IMR-90 (cell line): ENCODE results near the gene NUCB2. TPM values are rescaled to one million over a fixed set of nuclear protein-coding genes. Genes with fewer than 3 reads are reported as not detected.
"Not testable (repeated sequence)": the region's sequence is repeated elsewhere in the genome, so short reads cannot be mapped to it uniquely, and the experiment has no call there.

ENCODE experiments used
- ATAC-seq: fragments of 200-7000 bp; cut with Tn5 transposase; 2 replicates; pipeline ENCODE4 v1.9.1; 2020; ENCODE audit warnings: low read depth, mild to moderate bottlenecking, moderate library complexity
- BruUV-seq: library from RNA; stranded (reverse); fragments of 400-500 nt; replicated peaks from 2 replicates; lab custom pipeline; 2021; lab: Mats Ljungman, UMichigan
- CTCF ChIA-PET: fragments of 300-600 bp; formaldehyde crosslinking; extraction: SDS; loops from one replicate; lab custom pipeline; 2021; ENCODE audit warnings: antibody characterized with exemption; lab: Yijun Ruan, JAX
- POLR2A ChIA-PET: fragments of 300-600 bp; sonication (Branson Sonifier 250); formaldehyde crosslinking; loops from one replicate; lab custom pipeline; 2022; ENCODE audit warnings: antibody characterized with exemption; ENCODE audit not compliant: unreplicated experiment; lab: Charles Lee
- DNase-seq: peaks from one replicate; pipeline ENCODE4 v3.0.0; 2013
- H2AFZ ChIP-seq: replicated peaks from 2 replicates; pipeline ENCODE3; 2013; ENCODE audit warnings: low read length, mild to moderate bottlenecking; ENCODE audit not compliant: poor library complexity
- H2AK5ac ChIP-seq: 2 replicates; pipeline ENCODE4 v1.6.1; 2013; ENCODE audit warnings: low read depth, low read length, inconsistent platforms
- H2AK9ac ChIP-seq: replicated peaks from 2 replicates; pipeline ENCODE3; 2013; ENCODE audit warnings: mild to moderate bottlenecking, low read depth, low read length, moderate library complexity; ENCODE audit not compliant: poor library complexity
- H2BK120ac ChIP-seq: 2 replicates; pipeline ENCODE4 v1.6.1; 2013; ENCODE audit warnings: low read depth, low read length, inconsistent platforms
- H2BK15ac ChIP-seq: 3 replicates; pipeline ENCODE4 v1.6.1; 2013; ENCODE audit warnings: low read depth, low read length, inconsistent platforms
- H2BK20ac ChIP-seq: 2 replicates; pipeline ENCODE4 v1.6.1; 2013; ENCODE audit warnings: low read depth, mild to moderate bottlenecking, inconsistent platforms, low read length, moderate library complexity
- H2BK5ac ChIP-seq: 2 replicates; pipeline ENCODE4 v1.6.1; 2013; ENCODE audit warnings: mild to moderate bottlenecking, low read depth, low read length, inconsistent platforms; ENCODE audit not compliant: poor library complexity, severe bottlenecking
- H3K14ac ChIP-seq: replicated peaks from 2 replicates; pipeline ENCODE4 v1.6.1; 2013; ENCODE audit warnings: low read depth, low read length, inconsistent platforms
- H3K18ac ChIP-seq: 2 replicates; pipeline ENCODE4 v1.6.1; 2013; ENCODE audit warnings: low read depth, low read length, control low read depth
- H3K23ac ChIP-seq: 2 replicates; pipeline ENCODE4 v1.6.1; 2013; ENCODE audit warnings: low read depth, low read length, inconsistent platforms
- H3K27ac ChIP-seq: 2 replicates; pipeline ENCODE4 v1.5.1; 2013; ENCODE audit warnings: mild to moderate bottlenecking, control low read depth, low read length; ENCODE audit not compliant: insufficient read depth
- H3K27me3 ChIP-seq: 2 replicates; pipeline ENCODE4 v1.6.1; 2013; ENCODE audit warnings: low read length; ENCODE audit not compliant: control insufficient read depth, insufficient read depth
- H3K36me3 ChIP-seq: 2 replicates; pipeline ENCODE4 v1.6.1; 2013; ENCODE audit warnings: low read length, mixed read lengths; ENCODE audit not compliant: control insufficient read depth, insufficient read depth
- H3K4ac ChIP-seq: 2 replicates; pipeline ENCODE4 v1.6.1; 2013; ENCODE audit warnings: low read depth, low read length, inconsistent platforms
- H3K4me1 ChIP-seq: 2 replicates; pipeline ENCODE4 v1.6.1; 2013; ENCODE audit warnings: low read length, mixed read lengths; ENCODE audit not compliant: control insufficient read depth, insufficient read depth
- H3K4me2 ChIP-seq: 2 replicates; pipeline ENCODE4 v1.6.1; 2013; ENCODE audit warnings: low read depth, mild to moderate bottlenecking, control low read depth, low read length, moderate library complexity
- H3K4me3 ChIP-seq: 2 replicates; pipeline ENCODE4 v1.5.1; 2013; ENCODE audit warnings: low read depth, mild to moderate bottlenecking, control low read depth, low read length, moderate library complexity; ENCODE audit not compliant: insufficient read depth
- H3K56ac ChIP-seq: 2 replicates; pipeline ENCODE4 v1.6.1; 2013; ENCODE audit warnings: low read length, inconsistent platforms; ENCODE audit not compliant: insufficient read depth; ENCODE audit errors: extremely low read depth
- H3K79me1 ChIP-seq, 2 experiments: 2 replicates each; pipeline ENCODE4 v1.6.1; 2013; ENCODE audit warnings: low read length in 2 of 2, inconsistent platforms in 1 of 2, low read depth in 1 of 2
- H3K9ac ChIP-seq: 2 replicates; pipeline ENCODE4 v1.6.1; 2013; ENCODE audit warnings: low read depth, low read length, control low read depth
- H3K9me1 ChIP-seq: 2 replicates; pipeline ENCODE4 v1.6.1; 2013; ENCODE audit warnings: low read length, inconsistent platforms; ENCODE audit not compliant: insufficient read depth
- H3K9me3 ChIP-seq: 2 replicates; pipeline ENCODE4 v1.6.1; 2013; ENCODE audit warnings: low read length; ENCODE audit not compliant: control insufficient read depth, insufficient read depth
- H4K20me1 ChIP-seq: 2 replicates; pipeline ENCODE4 v1.6.1; 2013; ENCODE audit warnings: low read length, inconsistent platforms; ENCODE audit not compliant: insufficient read depth
- H4K5ac ChIP-seq: 2 replicates; pipeline ENCODE4 v1.6.1; 2013; ENCODE audit warnings: mild to moderate bottlenecking, low read depth, low read length, control low read depth
- H4K8ac ChIP-seq, 2 experiments: 2 replicates each; pipeline ENCODE4 v1.6.1; 2013; ENCODE audit warnings: low read depth in 2 of 2, low read length in 2 of 2, control low read depth in 1 of 2, inconsistent platforms in 1 of 2
- H4K91ac ChIP-seq: 2 replicates; pipeline ENCODE4 v1.6.1; 2013; ENCODE audit warnings: low read depth, low read length, inconsistent platforms; ENCODE audit not compliant: insufficient read depth
- BHLHE40 ChIP-seq: fragments of 150-350 bp; IDR thresholded peaks from 2 replicates; pipeline ENCODE4 v1.6.1; 2016; ENCODE audit warnings: mild to moderate bottlenecking, low read depth, low read length
- CEBPB ChIP-seq: IDR thresholded peaks from 2 replicates; pipeline ENCODE4 v1.6.1; 2012; ENCODE audit warnings: low read depth, low read length, improper control_type of control experiment
- MXI1 ChIP-seq: IDR thresholded peaks from 2 replicates; pipeline ENCODE4 v1.6.1; 2012; ENCODE audit warnings: low read depth, mild to moderate bottlenecking, low read length, moderate library complexity, borderline replicate concordance
- NFE2L2 ChIP-seq: fragments of 150-350 bp; IDR thresholded peaks from 2 replicates; pipeline ENCODE4 v1.6.1; 2016; ENCODE audit warnings: low read depth, mild to moderate bottlenecking, low read length
- RAD21 ChIP-seq: IDR thresholded peaks from 2 replicates; pipeline ENCODE4 v1.6.1; 2012; ENCODE audit warnings: low read length, improper control_type of control experiment
- RFX5 ChIP-seq: IDR thresholded peaks from 2 replicates; pipeline ENCODE4 v1.8.0; 2012; ENCODE audit warnings: low read depth, mild to moderate bottlenecking, low read length, moderate library complexity
- WGBS, 2 experiments: methylation state at CpG; one replicate each; pipeline versions ENCODE4 v1.1.5 to v1.1.7; 2013; ENCODE audit warnings: missing lambda C conversion rate in 2 of 2; ENCODE audit not compliant: insufficient read length in 1 of 2; ENCODE audit errors: extremely low coverage in 2 of 2; 5-methylcytosine and 5-hydroxymethylcytosine counted together
- dilution Hi-C: fragments of 300-500 bp; cut with HindIII; formaldehyde crosslinking; loops from one replicate; pipeline ENCODE4 v1.14.3; 2018; ENCODE audit warnings: low sequenced_read_pairs; ENCODE audit not compliant: unreplicated experiment
- in situ Hi-C: fragments of 300-500 bp; cut with MboI; formaldehyde crosslinking; loops from 3 replicates; pipeline ENCODE4 v1.14.3; 2019; ENCODE audit warnings: low sequenced_read_pairs, inconsistent platforms, mixed read lengths
- intact Hi-C: fragments of 100-400 bp; cut with micrococcal nuclease; formaldehyde crosslinking; loops from 2 replicates; pipeline ENCODE4 v1.10.0; 2022
- polyA plus RNA-seq, 3 experiments: library from polyadenylated mRNA; depleted of rRNA; stranded (reverse); fragments of >200 nt; gene quantifications; 2 replicates each; pipeline ENCODE4 v1.2.3, GENCODE V29; 2012; ENCODE audit warnings: low replicate concordance in 1 of 3
- total RNA-seq: library from RNA; depleted of rRNA; stranded (reverse); fragments of >200 nt; gene quantifications from 2 replicates; pipeline ENCODE4 v1.2.3, GENCODE V29; 2012
- TF ChIP-seq, protein P1 (sequence below): fragments of 150-350 bp; IDR thresholded peaks from 2 replicates; pipeline ENCODE4 v1.6.1; 2017; ENCODE audit warnings: mild to moderate bottlenecking, antibody characterized with exemption, low read length, low read depth
- TF ChIP-seq, protein P2 (sequence below): fragments of 150-350 bp; IDR thresholded peaks from 2 replicates; pipeline ENCODE4 v1.6.1; 2016; ENCODE audit warnings: low read depth, mild to moderate bottlenecking, low read length, moderate library complexity, borderline replicate concordance

Gene NUCB2
- total and polyA plus RNA-seq, 2 of the 4 experiments (the other 2 are of a cell fraction) = 52.7 to 55.4 TPM

DNA sequence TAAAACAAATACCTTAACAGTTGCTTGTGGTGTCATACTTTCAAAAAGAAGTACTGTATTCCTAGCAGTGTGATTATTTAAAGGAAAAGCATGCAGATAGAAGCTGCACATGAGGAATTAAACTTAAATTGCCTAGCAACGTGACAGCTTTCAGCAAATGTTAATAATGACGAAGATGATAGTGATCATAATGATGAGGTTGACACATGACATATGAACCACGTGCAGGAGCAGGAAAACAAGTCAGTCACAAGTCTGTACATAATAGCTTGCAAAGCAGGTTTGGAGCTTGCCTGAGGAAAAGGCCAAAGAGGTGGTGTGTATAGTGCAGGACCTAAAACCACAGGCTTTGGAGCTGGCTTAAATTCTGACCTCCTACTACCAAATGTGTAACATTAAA lies 38.2 kb upstream of the NUCB2 start:
- Histone ChIP-seq H3K23ac (no peak overlapping the region), H3K27ac (no peak overlapping the region), H3K14ac (no peak overlapping the region), H4K20me1 (no peaks in the 10 kb centered on the region), H4K5ac (no peak overlapping the region), H2BK5ac (no peak overlapping the region), H2AK5ac (no peak overlapping the region), H3K4me3 (no peak overlapping the region), H3K4me1 (no peaks in the 10 kb centered on the region), H3K9ac (no peak overlapping the region), H4K91ac (no peak overlapping the region), H2BK120ac (no peak overlapping the region), H3K79me1 (no peaks in the 10 kb centered on the region), H2AFZ (no peak overlapping the region), H4K8ac (no peak overlapping the region), H2AK9ac (no peak overlapping the region), H3K27me3 (no peaks in the 10 kb centered on the region), H3K36me3 (no peaks in the 10 kb centered on the region), H3K9me1 (no peaks in the 10 kb centered on the region), H2BK20ac (no peak overlapping the region), H3K4me2 (no peak overlapping the region), H3K9me3 (no peaks in the 10 kb centered on the region), H3K56ac (no peak overlapping the region), H2BK15ac (no peak overlapping the region), H3K18ac (no peak overlapping the region), H3K4ac (no peak overlapping the region)
- dilution Hi-C loops (no loop called here), in situ Hi-C loops (loop anchor here (10.0 kb wide), 1 partner anchor 266 kb away; no protein-coding TSS in a partner anchor), intact Hi-C loops (no loop called here)
- no peak for DNase-seq
- BruUV-seq = no TSS peak
- TF ChIP-seq BHLHE40 (no peak), RFX5 (no peak), NFE2L2 (no peak), RAD21 (no peak), MXI1 (no peak), CEBPB (no peak)
- TF ChIP-seq, protein P1, sequence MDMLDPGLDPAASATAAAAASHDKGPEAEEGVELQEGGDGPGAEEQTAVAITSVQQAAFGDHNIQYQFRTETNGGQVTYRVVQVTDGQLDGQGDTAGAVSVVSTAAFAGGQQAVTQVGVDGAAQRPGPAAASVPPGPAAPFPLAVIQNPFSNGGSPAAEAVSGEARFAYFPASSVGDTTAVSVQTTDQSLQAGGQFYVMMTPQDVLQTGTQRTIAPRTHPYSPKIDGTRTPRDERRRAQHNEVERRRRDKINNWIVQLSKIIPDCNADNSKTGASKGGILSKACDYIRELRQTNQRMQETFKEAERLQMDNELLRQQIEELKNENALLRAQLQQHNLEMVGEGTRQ = no peak
- TF ChIP-seq, protein P2, sequence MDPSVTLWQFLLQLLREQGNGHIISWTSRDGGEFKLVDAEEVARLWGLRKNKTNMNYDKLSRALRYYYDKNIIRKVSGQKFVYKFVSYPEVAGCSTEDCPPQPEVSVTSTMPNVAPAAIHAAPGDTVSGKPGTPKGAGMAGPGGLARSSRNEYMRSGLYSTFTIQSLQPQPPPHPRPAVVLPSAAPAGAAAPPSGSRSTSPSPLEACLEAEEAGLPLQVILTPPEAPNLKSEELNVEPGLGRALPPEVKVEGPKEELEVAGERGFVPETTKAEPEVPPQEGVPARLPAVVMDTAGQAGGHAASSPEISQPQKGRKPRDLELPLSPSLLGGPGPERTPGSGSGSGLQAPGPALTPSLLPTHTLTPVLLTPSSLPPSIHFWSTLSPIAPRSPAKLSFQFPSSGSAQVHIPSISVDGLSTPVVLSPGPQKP = no peak
- ChIA-PET CTCF (no interaction called here), POLR2A (no interaction called here)
- ATAC-seq = no peak
- WGBS, 2 experiments = 65% methylated on average over 2 of the region's 3 CpGs; no CpG with 5 or more reads in 1 of the 2 experiments

DNA sequence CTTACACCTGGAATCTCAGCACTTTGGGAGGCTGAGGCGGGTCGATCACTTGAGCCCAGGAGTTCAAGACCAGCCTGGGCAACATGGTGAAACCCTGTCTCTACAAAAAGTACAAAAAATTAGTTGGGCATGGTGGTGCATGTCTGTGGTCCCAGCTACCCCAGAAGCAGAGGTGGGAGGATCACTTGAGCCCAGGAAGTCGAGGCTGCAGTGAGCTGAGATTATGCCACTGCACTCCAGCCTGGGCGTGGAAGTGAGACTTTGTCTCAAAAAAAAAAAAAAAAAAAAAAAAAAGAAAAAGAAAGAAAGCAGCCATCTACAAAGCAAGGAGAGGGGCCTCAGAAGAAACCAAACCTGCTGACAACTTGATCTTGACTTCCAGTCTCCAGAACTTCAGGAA lies 36.6 kb upstream of the NUCB2 start:
- H2BK20ac ChIP-seq, POLR2A ChIA-PET, H3K27me3 ChIP-seq, H3K27ac ChIP-seq, dilution Hi-C loops, intact Hi-C loops, H2BK5ac ChIP-seq, H3K9me1 ChIP-seq, H3K4me3 ChIP-seq, H3K9me3 ChIP-seq, H3K23ac ChIP-seq, H3K18ac ChIP-seq, H2BK120ac ChIP-seq, H3K4me1 ChIP-seq, H3K4me2 ChIP-seq, H4K91ac ChIP-seq, CTCF ChIA-PET, H2AFZ ChIP-seq, H2AK9ac ChIP-seq, H3K56ac ChIP-seq, H3K9ac ChIP-seq, H3K36me3 ChIP-seq, ATAC-seq, BruUV-seq, H4K8ac ChIP-seq, DNase-seq, H2AK5ac ChIP-seq, H3K4ac ChIP-seq, H4K20me1 ChIP-seq, H2BK15ac ChIP-seq, H3K79me1 ChIP-seq, H4K5ac ChIP-seq, H3K14ac ChIP-seq: not testable (repeated sequence)
- WGBS, 2 experiments = 100% methylated on average over 1 of the region's 4 CpGs; no CpG with 5 or more reads in 1 of the 2 experiments
- in situ Hi-C loops = loop anchor here (10.0 kb wide), 1 partner anchor 265 kb away; no protein-coding TSS in a partner anchor
